Measurements from ENCODE around the gene MBNL2.

DNA sequence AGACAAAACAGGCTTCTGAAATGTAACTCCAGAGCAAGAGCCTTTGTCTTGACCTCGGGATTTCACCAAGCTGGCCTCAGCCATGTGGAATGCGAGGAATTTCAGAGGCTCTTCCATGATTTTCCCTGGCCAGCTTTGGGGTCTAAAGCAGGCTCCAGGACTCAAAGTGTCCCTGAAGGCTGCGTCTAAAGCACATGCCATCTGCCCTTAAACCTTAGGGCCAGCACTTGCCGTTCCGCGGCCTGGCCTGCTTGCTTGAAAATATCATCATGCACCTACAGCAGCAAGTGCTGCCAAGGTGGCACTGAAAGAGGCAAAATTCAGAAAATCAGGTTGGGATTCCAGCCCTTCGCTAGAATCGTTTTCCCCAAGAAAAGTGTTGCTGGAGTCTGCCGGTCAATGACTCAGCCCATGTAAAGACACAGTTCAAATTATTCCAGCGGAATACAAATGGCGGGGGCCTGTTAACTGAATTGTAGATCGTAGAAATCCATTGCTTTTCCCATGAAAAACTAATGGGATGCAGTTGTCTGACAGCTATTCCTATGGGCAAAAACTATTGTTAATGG, 106.2 kb downstream of the MBNL2 start:
- TF ChIP-seq CTCF (conservative IDR thresholded peaks at IDR 0.05; ENCODE audit: low read depth in 2 of 2): no peak
- no peak for TF ChIP-seq EZH2 (IDR thresholded peaks at IDR 0.05; ENCODE audit: low read depth, unreplicated experiment)
- no peak for TF ChIP-seq REST (IDR thresholded peaks at IDR 0.05; ENCODE audit: unreplicated experiment)
- TF ChIP-seq ZNF114 (CRISPR knock-in tag; IDR thresholded peaks at IDR 0.05): no peak
- no peak for TF ChIP-seq NANOG (IDR thresholded peaks at IDR 0.05; ENCODE audit: borderline replicate concordance)
